ENCODE data around the gene TBX10.

DNA sequence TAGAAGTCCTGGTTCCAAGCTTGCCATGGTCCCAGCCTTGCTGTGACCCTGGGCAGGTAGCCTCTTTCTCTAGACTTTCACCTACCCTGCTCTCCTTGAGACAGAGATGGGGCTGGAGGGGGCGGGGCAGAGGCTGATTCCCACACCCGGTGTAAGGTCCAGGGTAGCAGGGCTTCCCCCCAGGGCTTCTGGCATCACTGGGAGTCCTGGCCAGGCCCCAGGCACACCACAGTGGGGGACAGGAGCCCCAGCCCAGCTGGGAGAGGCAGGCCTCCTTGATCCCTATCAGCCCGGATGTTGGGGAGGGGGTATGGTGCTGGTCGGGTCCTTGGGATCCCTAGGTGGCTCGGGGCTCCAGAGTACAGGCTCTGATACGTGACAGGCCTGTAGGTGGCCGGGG, 8.2 kb downstream of the TBX10 start:
- TF ChIP-seq CTCF (IDR thresholded peaks at IDR 0.05) (no peak), REST (IDR thresholded peaks at IDR 0.05; ENCODE audit: insufficient read depth in 1 of 2, low read depth in 2 of 2, low read length in 1 of 2) (no peak)
